HL-60 (cell line): ENCODE data around the gene CLEC10A.

ENCODE experiments used
- GABPA ChIP-seq: IDR thresholded peaks from 2 replicates; pipeline ENCODE4 v1.6.1; 2012; ENCODE audit warnings: low read depth
- POLR2AphosphoS5 ChIP-seq: IDR thresholded peaks from 2 replicates; pipeline ENCODE4 v1.6.1; 2012; ENCODE audit warnings: low read depth
- SPI1 ChIP-seq: IDR thresholded peaks from 2 replicates; pipeline ENCODE4 v1.6.1; 2012; ENCODE audit warnings: low read depth, mild to moderate bottlenecking, borderline replicate concordance
- TF ChIP-seq, protein P1 (sequence below): IDR thresholded peaks from one replicate; pipeline ENCODE4 v1.5.1; 2011; ENCODE audit warnings: low read length, control low read depth, inconsistent platforms; ENCODE audit not compliant: insufficient read depth
- TF ChIP-seq, protein P2 (sequence below): IDR thresholded peaks from 2 replicates; pipeline ENCODE4 v1.6.1; 2012; ENCODE audit warnings: low read depth; ENCODE audit not compliant: insufficient replicate concordance

DNA sequence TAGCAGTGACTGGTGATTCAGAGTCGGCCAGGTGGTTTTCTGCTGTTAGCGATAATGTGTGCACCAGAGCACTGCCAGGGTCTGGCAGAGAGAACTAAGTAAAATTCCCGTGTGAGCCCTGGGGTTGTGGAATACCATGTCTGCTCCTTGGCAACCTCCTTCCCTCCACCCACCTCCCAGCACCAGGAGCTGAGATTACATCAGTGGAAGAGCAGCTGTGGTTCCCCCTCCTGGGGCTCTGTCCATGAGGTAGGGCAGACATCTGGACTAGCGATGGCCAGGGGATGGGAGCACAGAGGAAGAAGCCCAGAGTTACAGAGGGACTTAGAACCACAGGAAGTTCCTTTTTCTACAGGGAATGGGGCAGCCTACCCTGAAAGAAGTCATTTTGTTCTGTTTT is 15.8 kb downstream of the CLEC10A start:
- TF ChIP-seq, protein P1, sequence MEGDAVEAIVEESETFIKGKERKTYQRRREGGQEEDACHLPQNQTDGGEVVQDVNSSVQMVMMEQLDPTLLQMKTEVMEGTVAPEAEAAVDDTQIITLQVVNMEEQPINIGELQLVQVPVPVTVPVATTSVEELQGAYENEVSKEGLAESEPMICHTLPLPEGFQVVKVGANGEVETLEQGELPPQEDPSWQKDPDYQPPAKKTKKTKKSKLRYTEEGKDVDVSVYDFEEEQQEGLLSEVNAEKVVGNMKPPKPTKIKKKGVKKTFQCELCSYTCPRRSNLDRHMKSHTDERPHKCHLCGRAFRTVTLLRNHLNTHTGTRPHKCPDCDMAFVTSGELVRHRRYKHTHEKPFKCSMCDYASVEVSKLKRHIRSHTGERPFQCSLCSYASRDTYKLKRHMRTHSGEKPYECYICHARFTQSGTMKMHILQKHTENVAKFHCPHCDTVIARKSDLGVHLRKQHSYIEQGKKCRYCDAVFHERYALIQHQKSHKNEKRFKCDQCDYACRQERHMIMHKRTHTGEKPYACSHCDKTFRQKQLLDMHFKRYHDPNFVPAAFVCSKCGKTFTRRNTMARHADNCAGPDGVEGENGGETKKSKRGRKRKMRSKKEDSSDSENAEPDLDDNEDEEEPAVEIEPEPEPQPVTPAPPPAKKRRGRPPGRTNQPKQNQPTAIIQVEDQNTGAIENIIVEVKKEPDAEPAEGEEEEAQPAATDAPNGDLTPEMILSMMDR = no peak
- TF ChIP-seq, protein P2, sequence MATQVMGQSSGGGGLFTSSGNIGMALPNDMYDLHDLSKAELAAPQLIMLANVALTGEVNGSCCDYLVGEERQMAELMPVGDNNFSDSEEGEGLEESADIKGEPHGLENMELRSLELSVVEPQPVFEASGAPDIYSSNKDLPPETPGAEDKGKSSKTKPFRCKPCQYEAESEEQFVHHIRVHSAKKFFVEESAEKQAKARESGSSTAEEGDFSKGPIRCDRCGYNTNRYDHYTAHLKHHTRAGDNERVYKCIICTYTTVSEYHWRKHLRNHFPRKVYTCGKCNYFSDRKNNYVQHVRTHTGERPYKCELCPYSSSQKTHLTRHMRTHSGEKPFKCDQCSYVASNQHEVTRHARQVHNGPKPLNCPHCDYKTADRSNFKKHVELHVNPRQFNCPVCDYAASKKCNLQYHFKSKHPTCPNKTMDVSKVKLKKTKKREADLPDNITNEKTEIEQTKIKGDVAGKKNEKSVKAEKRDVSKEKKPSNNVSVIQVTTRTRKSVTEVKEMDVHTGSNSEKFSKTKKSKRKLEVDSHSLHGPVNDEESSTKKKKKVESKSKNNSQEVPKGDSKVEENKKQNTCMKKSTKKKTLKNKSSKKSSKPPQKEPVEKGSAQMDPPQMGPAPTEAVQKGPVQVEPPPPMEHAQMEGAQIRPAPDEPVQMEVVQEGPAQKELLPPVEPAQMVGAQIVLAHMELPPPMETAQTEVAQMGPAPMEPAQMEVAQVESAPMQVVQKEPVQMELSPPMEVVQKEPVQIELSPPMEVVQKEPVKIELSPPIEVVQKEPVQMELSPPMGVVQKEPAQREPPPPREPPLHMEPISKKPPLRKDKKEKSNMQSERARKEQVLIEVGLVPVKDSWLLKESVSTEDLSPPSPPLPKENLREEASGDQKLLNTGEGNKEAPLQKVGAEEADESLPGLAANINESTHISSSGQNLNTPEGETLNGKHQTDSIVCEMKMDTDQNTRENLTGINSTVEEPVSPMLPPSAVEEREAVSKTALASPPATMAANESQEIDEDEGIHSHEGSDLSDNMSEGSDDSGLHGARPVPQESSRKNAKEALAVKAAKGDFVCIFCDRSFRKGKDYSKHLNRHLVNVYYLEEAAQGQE = no peak
- no peak for TF ChIP-seq POLR2AphosphoS5
- no peak for TF ChIP-seq SPI1
- TF ChIP-seq GABPA = no peak
